MCF 10A (cell line): ENCODE results near the gene FAM161A. TPM values are rescaled to one million over a fixed set of nuclear protein-coding genes. Genes with fewer than 3 reads are reported as not detected.
"Not testable (repeated sequence)": the region's sequence is repeated elsewhere in the genome, so short reads cannot be mapped to it uniquely, and the experiment has no call there.

Source experiments
- BruUV-seq: library from RNA; stranded (reverse); fragments of 400-500 nt; replicated peaks from 2 replicates; lab custom pipeline; 2021; lab: Mats Ljungman, UMichigan
- CTCF ChIA-PET: fragments of 300-600 bp; sonication (Branson Sonifier 250); formaldehyde crosslinking; extraction: SDS; loops from one replicate; lab custom pipeline; 2021; ENCODE audit warnings: antibody characterized with exemption, inconsistent platforms; lab: Yijun Ruan, JAX
- POLR2A ChIA-PET: fragments of 300-600, 350-650 bp; sonication (Branson Sonifier 250); formaldehyde crosslinking; extraction: SDS; loops from one replicate; lab custom pipeline; 2020; ENCODE audit warnings: antibody characterized with exemption, inconsistent platforms; lab: Yijun Ruan, JAX
- DNase-seq: peaks from one replicate; pipeline ENCODE4 v3.0.0-alpha.2; 2018; ENCODE audit not compliant: unreplicated experiment
- H3K27ac Mint-ChIP-seq: one replicate; pipeline ENCODE4 v1.8.0; 2022; ENCODE audit warnings: mild to moderate bottlenecking, low read depth, mixed read lengths; ENCODE audit not compliant: unreplicated experiment
- H3K27me3 Mint-ChIP-seq: one replicate; pipeline ENCODE4 v1.8.0; 2022; ENCODE audit warnings: mixed read lengths; ENCODE audit not compliant: insufficient read depth, unreplicated experiment
- H3K36me3 Mint-ChIP-seq: one replicate; pipeline ENCODE4 v1.8.0; 2022; ENCODE audit warnings: mild to moderate bottlenecking, moderate library complexity, mixed read lengths; ENCODE audit not compliant: insufficient read depth, unreplicated experiment
- H3K4me1 Mint-ChIP-seq: one replicate; pipeline ENCODE4 v1.8.0; 2022; ENCODE audit warnings: mixed read lengths; ENCODE audit not compliant: insufficient read depth, unreplicated experiment
- H3K4me3 Mint-ChIP-seq: one replicate; pipeline ENCODE4 v1.8.0; 2022; ENCODE audit warnings: mild to moderate bottlenecking, moderate library complexity, mixed read lengths; ENCODE audit not compliant: unreplicated experiment
- H3K9me3 Mint-ChIP-seq: one replicate; pipeline ENCODE4 v1.8.0; 2022; ENCODE audit warnings: mixed read lengths; ENCODE audit not compliant: unreplicated experiment
- intact Hi-C: fragments of 100-400 bp; cut with micrococcal nuclease; formaldehyde crosslinking; loops from 2 replicates; pipeline ENCODE4 v1.14.1; 2022
- total RNA-seq: library from RNA; stranded (reverse); gene quantifications from 2 replicates; pipeline ENCODE4 v1.2.3, GENCODE V29; 2022
- TF ChIP-seq, protein P1 (sequence below): fragments of 200-600 bp; IDR thresholded peaks from one replicate; pipeline ENCODE4 v1.8.0; 2022; ENCODE audit warnings: antibody characterized with exemption, mild to moderate bottlenecking; ENCODE audit not compliant: unreplicated experiment

The FAM161A gene
- total RNA-seq, 1 experiment from 2014 or later, result 1.7 TPM

DNA sequence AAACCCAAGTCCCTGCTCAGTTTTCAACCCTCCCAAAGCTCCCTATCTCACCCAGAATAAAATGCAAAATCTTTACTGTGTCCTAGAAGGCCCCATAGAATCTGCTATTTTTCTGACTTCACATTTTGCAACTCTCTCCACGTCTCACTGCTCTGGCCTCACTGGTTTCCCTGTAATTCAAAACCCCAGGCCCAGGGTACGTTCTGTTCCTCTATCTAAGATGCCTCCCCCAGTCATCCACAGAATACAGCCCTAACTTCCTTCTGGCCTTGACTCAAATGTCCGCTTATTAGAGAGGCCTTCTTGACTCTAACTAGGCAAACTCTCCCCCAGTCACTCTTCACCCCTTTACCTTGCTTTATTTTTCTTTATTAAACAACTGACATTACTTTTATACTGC is 42.0 kb downstream of the FAM161A start:
- no peak for DNase-seq
- H3K9me3 Mint-ChIP-seq, result no peaks in the 10 kb centered on the region
- peaks cover 37% of the 10 kb centered on the region for H3K27me3 Mint-ChIP-seq
- BruUV-seq, result no TSS peak
- intact Hi-C loops, result no loop called here
- H3K36me3 Mint-ChIP-seq, result no peaks in the 10 kb centered on the region
- H3K4me3 Mint-ChIP-seq, result no peak overlapping the region
- no peak overlapping the region for H3K27ac Mint-ChIP-seq
- TF ChIP-seq, protein P1, sequence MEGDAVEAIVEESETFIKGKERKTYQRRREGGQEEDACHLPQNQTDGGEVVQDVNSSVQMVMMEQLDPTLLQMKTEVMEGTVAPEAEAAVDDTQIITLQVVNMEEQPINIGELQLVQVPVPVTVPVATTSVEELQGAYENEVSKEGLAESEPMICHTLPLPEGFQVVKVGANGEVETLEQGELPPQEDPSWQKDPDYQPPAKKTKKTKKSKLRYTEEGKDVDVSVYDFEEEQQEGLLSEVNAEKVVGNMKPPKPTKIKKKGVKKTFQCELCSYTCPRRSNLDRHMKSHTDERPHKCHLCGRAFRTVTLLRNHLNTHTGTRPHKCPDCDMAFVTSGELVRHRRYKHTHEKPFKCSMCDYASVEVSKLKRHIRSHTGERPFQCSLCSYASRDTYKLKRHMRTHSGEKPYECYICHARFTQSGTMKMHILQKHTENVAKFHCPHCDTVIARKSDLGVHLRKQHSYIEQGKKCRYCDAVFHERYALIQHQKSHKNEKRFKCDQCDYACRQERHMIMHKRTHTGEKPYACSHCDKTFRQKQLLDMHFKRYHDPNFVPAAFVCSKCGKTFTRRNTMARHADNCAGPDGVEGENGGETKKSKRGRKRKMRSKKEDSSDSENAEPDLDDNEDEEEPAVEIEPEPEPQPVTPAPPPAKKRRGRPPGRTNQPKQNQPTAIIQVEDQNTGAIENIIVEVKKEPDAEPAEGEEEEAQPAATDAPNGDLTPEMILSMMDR, result no peak
- POLR2A ChIA-PET, result no interaction called here
- H3K4me1 Mint-ChIP-seq, result no peaks in the 10 kb centered on the region
- CTCF ChIA-PET, result no interaction called here

DNA sequence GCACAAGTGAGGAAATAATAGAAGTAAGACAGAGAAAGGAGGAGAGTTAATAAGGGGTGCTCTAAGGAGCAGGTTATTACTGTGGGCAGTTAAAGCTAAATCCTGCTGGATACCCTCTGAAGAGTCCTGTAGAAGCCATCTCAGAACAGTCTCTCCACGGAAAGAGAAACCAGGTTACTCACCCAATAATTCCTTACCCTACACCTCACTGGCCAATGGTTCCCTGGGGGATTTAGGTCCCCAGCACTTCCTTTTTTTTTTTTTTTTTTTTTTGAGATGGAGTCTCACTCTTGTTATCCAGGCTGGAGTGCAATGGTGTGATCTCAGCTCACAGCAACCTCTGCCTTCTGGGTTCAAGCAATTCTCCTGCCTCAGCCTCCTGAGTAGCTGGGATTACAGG is 43.7 kb downstream of the FAM161A start:
- H3K36me3 Mint-ChIP-seq, H3K27ac Mint-ChIP-seq, H3K4me1 Mint-ChIP-seq, POLR2A ChIA-PET, H3K9me3 Mint-ChIP-seq, intact Hi-C loops, DNase-seq, H3K4me3 Mint-ChIP-seq, BruUV-seq: not testable (repeated sequence)
- CTCF ChIA-PET, result interaction anchor here (0.7 kb wide), 1 partner anchor 1853 kb away, joined by 4 read pairs; no protein-coding TSS in a partner anchor
- peaks cover 37% of the 10 kb centered on the region for H3K27me3 Mint-ChIP-seq

DNA sequence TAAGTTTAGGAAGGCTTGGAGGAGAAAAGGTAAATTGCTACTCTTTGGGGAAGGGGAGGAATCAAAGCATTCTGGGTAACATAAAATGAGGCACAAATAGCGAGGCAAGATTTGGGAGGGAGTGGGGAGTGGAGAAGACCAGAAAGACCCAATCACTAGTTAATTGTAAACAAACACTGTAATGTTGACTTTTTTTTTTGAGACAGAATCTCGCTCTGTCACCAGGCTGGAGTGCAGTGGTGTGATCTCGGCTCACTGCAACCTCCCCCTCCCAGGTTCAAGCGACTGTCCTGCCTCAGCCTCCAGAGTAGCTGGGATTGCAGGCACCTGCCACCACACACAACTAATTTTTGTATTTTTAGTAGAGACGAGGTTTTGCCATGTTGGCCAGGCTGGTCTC is 45.2 kb downstream of the FAM161A start:
- H3K36me3 Mint-ChIP-seq, H3K27ac Mint-ChIP-seq, CTCF ChIA-PET: not testable (repeated sequence)

DNA sequence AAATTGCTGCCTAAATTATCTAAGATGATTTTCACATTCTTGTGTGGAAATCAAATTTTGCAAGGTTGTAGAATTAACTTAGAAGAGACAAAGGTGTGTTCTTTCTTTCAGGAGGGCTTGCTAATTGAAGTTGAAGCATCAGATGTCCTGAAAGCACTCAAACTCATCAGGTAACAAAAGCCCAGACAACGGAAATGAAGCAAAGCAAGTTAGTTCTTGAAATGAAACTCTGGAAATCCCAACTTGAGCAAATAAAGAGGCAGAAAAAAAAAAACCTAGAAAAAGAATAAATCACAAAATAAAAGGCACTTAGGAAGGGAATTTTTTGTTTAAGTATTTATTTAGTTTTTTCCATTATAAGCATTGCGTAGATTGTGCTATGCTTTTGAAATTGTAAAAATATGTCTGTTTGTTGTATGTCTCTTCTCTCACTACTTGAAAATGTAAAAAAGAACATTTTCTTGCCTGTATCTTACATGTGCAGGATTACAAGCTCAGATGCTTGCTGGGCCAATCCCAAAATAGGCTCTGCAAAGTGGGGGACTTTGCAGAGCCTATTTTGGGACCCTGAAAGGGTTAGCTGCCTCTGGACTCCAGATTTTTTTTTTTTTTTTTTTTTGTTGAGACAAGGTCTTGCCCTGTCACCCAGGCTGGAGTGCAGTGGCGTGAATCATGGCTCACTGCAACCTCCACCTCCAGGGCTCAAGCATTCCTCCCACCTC is 46.7 kb downstream of the FAM161A start:
- H3K4me3 Mint-ChIP-seq, result no peak overlapping the region
- peaks cover 46% of the 10 kb centered on the region for H3K27me3 Mint-ChIP-seq
- no peaks in the 10 kb centered on the region for H3K4me1 Mint-ChIP-seq
- no peak for DNase-seq
- no TSS peak for BruUV-seq
- H3K27ac Mint-ChIP-seq, result no peak overlapping the region
- CTCF ChIA-PET, result no interaction called here
- POLR2A ChIA-PET, result no interaction called here
- no peaks in the 10 kb centered on the region for H3K36me3 Mint-ChIP-seq
- no peaks in the 10 kb centered on the region for H3K9me3 Mint-ChIP-seq
- TF ChIP-seq, protein P1, result no peak
- intact Hi-C loops, result no loop called here

More for the DNA sequence above, 45.2 kb downstream of the FAM161A start:
- H3K4me1 Mint-ChIP-seq, intact Hi-C loops, H3K9me3 Mint-ChIP-seq, POLR2A ChIA-PET, DNase-seq, H3K4me3 Mint-ChIP-seq, BruUV-seq: not testable (repeated sequence)
- peaks cover 35% of the 10 kb centered on the region for H3K27me3 Mint-ChIP-seq

DNA sequence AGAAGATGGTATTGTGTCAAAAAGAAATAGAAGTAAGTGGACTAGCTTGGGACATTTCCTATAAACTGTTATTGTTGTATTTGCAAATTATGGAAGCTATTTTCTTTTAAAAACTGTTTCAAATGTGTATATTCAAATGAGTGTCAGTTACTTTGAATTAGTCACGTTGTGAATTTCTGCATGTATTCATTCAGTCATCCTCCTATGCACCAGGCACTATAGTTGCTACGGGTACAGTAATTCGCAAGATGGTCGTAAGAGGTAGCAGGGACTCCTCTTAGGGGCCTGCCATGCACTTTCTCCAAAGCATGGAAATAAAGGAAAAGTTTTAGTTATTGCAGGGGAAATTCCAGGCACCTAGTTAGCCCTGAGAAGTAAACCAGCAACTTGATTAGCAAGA is 51.3 kb downstream of the FAM161A start:
- BruUV-seq, result no TSS peak
- TF ChIP-seq, protein P1, result no peak
- no peaks in the 10 kb centered on the region for H3K9me3 Mint-ChIP-seq
- intact Hi-C loops, result no loop called here
- no peaks in the 10 kb centered on the region for H3K4me1 Mint-ChIP-seq
- no peaks in the 10 kb centered on the region for H3K36me3 Mint-ChIP-seq
- ChIA-PET CTCF (no interaction called here), POLR2A (no interaction called here)
- H3K4me3 Mint-ChIP-seq, result no peak overlapping the region
- peaks cover 55% of the 10 kb centered on the region for H3K27me3 Mint-ChIP-seq
- no peak overlapping the region for H3K27ac Mint-ChIP-seq
- no peak for DNase-seq
